Measurements from ENCODE around the gene SRSF4. TPM values are rescaled to one million over a fixed set of nuclear protein-coding genes. Genes with fewer than 3 reads are reported as not detected.

Gene SRSF4
- total and polyA plus RNA-seq, 2 donors (not counting 1 experiment from before 2014, with no cell fraction given) = 48.4 to 93.5 TPM

- POLR2A ChIA-PET = no interaction called here
These were observed 29.7 kb upstream of the SRSF4 start for GRCh38 chr1:29211086-29212030.

More at GRCh38 chr1:29211086-29212030, 29.7 kb upstream of the SRSF4 start:
- Histone ChIP-seq H3K4me2 (replicated peaks; ENCODE audit: low read depth, low read length, poor library complexity, severe bottlenecking) (no peak overlapping the region), H3K27me3 (replicated peaks in 1 of 4; ENCODE audit: control extremely low read depth in 1 of 4, control insufficient read depth in 3 of 4, insufficient read depth in 4 of 4, low read length in 3 of 4) (no peaks in the 10 kb centered on the region), H3K4me1 (ENCODE audit: control insufficient read depth in 2 of 2, insufficient read depth in 2 of 2, low read length in 2 of 2) (peaks cover 10 to 13% of the 10 kb centered on the region in 2 donors), H3K9me3 (ENCODE audit: control extremely low read depth in 1 of 3, control insufficient read depth in 2 of 3, insufficient read depth in 1 of 3, low read length in 2 of 3) (no peaks in the 10 kb centered on the region), H3K4me3 (ENCODE audit: control extremely low read depth in 1 of 5, extremely low read depth in 1 of 5, insufficient read depth in 1 of 5, low read depth in 2 of 5, low read length in 4 of 5) (no peak overlapping the region), H3K36me3 (replicated peaks in 1 of 2; ENCODE audit: control extremely low read depth in 1 of 2, control insufficient read depth in 1 of 2, extremely low read depth in 1 of 2, insufficient read depth in 2 of 2, low read length in 1 of 2) (peaks cover 0 to 28% of the 10 kb centered on the region in 2 experiments), H3K79me2 (ENCODE audit: control insufficient read depth, insufficient read depth, low read length) (no peaks in the 10 kb centered on the region), H2AFZ (ENCODE audit: insufficient read depth, low read depth, low read length, poor library complexity, severe bottlenecking) (no peak overlapping the region), H4K20me1 (ENCODE audit: control insufficient read depth, insufficient read depth, low read length, poor library complexity, severe bottlenecking) (no peaks in the 10 kb centered on the region), H3K27ac (ENCODE audit: low read length in 2 of 2) (peak overlapping the region in 1 of 2 donors; percentile 65), H3K9ac (ENCODE audit: low read length) (no peak overlapping the region)
- intact Hi-C loops (cut with micrococcal nuclease) = no loop called here
- ATAC-seq (ENCODE audit: low read depth) = no peak
- DNase-seq = no peak
- peak overlapping the region; percentile 72 for H3K27ac Mint-ChIP-seq
- WGBS (ENCODE audit: insufficient coverage) = 79% methylated on average over 8 of the region's 12 CpGs
- no peak for TF ChIP-seq EZH2 (IDR thresholded peaks at IDR 0.05; ENCODE audit: borderline replicate concordance, insufficient read depth, low read depth, low read length, poor library complexity, severe bottlenecking)
- TF ChIP-seq, protein P1, sequence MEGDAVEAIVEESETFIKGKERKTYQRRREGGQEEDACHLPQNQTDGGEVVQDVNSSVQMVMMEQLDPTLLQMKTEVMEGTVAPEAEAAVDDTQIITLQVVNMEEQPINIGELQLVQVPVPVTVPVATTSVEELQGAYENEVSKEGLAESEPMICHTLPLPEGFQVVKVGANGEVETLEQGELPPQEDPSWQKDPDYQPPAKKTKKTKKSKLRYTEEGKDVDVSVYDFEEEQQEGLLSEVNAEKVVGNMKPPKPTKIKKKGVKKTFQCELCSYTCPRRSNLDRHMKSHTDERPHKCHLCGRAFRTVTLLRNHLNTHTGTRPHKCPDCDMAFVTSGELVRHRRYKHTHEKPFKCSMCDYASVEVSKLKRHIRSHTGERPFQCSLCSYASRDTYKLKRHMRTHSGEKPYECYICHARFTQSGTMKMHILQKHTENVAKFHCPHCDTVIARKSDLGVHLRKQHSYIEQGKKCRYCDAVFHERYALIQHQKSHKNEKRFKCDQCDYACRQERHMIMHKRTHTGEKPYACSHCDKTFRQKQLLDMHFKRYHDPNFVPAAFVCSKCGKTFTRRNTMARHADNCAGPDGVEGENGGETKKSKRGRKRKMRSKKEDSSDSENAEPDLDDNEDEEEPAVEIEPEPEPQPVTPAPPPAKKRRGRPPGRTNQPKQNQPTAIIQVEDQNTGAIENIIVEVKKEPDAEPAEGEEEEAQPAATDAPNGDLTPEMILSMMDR (IDR thresholded peaks at IDR 0.05) = no peak
- no peaks in the 10 kb centered on the region for H3K27me3 Mint-ChIP-seq
- CTCF ChIA-PET = no interaction called here
- no peak overlapping the region for H3K4me3 Mint-ChIP-seq
- H3K9me3 Mint-ChIP-seq (ENCODE audit: insufficient read depth) = no peaks in the 10 kb centered on the region
- H3K4me1 Mint-ChIP-seq = peaks cover 19% of the 10 kb centered on the region
